Activated CD8-positive, alpha-beta memory T cell treated with anti-CD3 and anti-CD28 coated beads, Interleukin-2, amount 50 U/mL, for 24 hours (primary cell): Measurements from ENCODE around the gene CCND3.

Source experiments
- DNase-seq: peaks from one replicate; pipeline ENCODE4 v3.0.0-alpha.2; 2020; ENCODE audit errors: extremely low read depth

Gene CCND3

DNA sequence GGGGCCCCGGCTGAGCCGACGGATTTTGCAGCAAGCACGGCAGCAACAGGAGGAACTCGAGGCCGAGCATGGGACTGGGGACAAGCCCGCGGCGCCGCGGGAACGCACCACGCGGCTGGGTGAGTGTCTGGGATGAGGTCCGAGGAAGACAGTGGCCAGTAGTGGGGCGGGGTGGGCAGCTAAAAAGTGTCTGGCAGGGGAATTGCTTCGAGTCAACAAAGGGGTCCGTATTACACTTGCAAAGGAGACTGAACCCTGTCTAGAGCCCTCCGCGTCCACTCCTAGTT is 20.0 kb downstream of the CCND3 start:
- no peak for DNase-seq

DNA sequence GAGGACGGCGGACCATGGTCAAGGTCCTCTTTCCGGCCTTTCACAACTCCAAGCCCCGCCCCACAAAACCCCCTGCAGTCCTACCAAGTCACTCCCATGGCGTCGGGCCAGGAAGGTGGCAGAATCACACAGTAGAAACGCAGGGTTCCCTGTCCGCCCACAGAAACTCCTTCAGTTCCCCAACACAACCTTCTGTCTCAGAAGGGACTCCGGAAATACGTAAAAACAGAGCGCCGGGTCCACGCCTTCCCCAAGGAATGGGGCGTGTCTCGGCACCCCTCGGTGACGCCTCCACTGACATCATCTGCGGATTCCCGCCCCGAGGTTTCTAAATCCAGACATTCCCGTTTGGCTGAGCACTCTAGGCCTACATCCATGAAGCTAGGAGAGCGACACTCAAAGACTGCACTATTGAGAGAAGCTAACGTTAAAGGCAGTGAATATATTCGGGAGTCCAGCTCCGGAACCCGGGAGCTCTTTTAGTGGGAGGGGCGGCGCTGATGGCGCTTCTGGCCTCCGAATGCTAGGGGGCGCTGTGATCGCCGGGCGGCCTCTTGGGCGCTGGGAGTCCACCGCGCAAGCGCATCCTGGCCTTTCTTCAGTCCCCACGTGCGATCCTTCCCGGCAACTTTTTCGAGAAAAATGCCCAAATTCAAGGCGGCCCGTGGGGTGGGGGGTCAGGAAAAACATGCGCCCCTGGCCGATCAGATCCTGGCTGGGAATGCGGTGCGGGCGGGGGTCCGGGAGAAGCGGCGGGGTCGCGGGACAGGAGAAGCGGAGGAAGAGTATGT is 20.5 kb downstream of the CCND3 start, which contains the start of the genes BYSL and MED20:
Gene BYSL (plus strand): TSS at position 579 of the 791 bp plus-strand sequence. CDS start 64 bp downstream, at position 643.
Gene MED20 (minus strand): TSS at position 219 of the 791 bp plus-strand sequence. CDS start 121 bp downstream, at position 98.
- peak; percentile 82 for DNase-seq

DNA sequence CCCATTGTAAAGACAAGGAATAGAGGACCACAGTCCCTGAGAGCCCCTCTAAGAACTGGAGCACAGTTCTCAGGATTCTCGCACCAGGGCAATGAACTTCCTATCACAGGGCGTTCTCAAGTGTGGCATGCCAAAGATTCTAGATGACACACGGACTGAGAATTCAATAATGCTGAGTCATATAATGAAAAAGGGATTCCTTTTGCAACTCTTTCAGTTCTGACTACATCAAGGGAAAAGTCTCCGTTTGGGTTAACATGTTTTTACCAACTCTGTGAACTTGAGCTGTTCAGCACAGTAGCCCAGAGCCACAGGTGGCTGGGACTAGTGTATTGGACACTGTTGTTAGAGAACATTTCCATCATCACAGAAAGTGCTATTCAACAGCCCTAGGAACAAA is 24.1 kb downstream of the CCND3 start:
- no peak for DNase-seq

DNA sequence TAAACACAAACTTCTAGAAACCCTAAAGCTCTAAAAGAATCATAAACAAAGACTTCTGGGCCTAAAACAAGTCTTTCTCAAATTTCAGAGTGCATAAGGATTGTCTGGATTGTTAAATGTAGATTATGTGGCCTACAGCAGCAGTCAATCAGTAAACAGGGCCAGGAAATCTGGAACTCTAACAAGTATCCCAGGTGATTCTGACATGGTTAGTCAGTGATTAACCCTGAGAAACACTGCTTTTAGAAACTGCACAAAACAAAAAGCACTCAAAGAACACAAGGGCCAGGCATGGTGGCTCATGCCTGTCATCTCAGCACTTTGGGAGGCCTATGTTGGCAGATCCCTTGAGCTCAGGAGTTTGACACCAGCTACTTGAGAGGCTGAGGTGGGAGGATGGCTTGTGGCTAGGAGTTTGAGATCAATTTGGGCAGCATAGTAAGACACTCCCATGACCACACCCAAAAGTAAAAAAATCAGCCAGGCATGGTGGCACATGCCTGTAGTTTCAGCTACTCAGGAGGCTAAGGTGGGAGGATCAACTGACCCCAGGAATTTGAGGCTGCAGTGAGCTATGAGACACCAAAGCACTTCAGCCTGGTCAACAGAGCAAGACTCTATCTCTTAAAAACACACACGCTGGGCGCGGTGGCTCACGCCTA is 26.6 kb downstream of the CCND3 start:
- no peak for DNase-seq

DNA sequence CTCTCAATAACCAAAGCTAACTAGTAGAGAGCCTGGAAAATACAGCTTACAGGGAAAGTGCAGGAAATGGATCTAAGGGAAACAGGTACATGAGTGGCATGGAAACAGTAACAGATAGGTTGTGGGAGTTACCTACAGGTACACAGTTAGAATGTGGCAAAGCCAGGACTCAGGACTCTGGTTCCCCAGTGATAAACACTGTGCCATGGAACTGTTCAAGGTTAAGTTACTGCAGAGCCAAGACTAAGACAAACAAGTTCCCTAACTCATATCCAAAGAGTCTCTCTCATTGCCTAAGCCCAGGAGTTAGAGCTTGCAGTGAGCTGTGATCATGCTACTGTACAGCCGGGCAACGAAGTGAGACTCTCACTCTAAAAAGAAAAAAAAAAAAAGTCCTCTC is 27.3 kb downstream of the CCND3 start:
- no peak for DNase-seq

DNA sequence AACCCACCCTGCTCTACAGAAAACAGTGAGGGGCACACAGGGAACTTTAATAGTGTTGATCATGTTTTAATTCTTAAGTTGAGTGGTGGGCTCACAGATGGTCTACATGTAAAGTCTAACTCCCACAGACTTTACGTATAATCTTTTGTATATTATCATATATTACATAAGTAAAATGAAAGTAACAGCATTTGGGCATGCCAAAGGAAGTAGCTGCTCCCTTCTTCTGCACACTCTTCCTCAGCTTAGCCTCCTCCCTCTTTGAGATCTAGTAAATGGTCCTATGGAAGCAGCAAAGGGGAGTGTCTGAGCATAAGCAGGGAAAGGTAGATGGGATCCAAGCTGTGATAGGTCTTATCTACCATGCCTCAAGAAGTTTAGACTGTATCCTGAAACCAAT is 31.9 kb downstream of the CCND3 start:
- no peak for DNase-seq

DNA sequence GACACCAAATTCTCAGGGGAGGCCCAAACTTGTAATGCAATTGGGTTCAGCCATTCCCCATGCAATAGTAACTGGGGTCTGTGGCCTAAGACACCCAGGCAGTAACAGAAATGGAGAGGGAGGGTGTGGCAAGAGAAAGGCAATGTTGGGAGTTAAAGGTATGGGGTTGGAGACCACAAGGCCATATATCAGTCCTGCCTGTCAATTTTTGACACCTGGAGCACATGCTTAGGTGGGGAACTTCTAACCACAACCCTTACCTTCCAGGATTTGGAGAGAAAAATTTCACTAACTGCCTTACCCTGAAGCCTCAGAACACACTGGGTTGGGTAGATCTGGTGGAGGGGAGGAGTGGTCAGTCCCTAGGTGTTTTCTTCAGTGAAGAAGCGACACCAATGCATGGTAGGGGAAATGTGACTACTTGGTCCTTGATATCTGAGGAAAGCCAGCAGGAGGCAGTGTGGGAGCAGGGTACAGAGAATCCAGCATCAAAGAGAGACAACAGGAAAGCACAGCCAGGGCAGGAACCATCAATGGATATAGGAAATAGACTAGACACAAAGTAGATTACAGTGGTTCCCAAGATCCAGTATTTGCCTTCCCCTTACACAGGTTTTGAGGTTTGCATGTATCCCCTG is 39.6 kb downstream of the CCND3 start:
- no peak for DNase-seq

DNA sequence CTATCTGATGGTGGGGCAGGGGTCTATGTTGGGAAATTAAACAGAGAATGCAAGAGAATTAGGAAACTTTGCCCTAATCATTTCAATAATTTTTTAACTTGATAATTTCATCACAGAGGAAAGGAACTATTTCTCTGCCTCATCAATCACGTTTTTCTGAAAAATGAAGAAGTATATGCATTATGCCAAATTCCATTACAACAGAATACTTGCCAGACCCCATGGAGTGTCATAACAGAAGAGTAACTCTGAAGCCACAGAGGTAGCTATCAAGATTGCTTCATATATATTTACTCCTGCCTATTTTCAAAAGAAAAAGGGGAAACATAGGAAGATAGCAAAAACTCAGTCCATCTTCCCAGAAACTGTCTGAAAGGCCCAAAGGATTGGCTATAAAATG is 40.7 kb downstream of the CCND3 start:
- DNase-seq = no peak

DNA sequence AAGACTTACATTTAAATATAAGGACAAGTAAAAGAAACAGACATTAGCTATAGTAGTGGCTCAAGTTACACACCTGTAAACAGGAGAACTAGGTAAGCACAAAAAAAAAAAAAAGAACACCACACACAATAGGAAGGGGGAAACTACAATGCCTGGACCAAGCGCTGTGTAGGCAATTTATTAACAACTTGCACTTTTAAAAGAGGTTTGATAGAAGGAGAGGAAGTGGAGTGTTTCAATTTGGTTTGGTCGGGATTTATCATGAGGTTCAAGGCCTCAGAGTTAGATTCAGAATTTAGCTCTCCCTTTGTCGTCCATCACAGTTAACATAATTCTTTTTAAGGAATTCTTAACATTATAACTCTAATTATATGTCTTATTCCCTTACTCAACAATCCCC is 45.3 kb downstream of the CCND3 start:
- no peak for DNase-seq

DNA sequence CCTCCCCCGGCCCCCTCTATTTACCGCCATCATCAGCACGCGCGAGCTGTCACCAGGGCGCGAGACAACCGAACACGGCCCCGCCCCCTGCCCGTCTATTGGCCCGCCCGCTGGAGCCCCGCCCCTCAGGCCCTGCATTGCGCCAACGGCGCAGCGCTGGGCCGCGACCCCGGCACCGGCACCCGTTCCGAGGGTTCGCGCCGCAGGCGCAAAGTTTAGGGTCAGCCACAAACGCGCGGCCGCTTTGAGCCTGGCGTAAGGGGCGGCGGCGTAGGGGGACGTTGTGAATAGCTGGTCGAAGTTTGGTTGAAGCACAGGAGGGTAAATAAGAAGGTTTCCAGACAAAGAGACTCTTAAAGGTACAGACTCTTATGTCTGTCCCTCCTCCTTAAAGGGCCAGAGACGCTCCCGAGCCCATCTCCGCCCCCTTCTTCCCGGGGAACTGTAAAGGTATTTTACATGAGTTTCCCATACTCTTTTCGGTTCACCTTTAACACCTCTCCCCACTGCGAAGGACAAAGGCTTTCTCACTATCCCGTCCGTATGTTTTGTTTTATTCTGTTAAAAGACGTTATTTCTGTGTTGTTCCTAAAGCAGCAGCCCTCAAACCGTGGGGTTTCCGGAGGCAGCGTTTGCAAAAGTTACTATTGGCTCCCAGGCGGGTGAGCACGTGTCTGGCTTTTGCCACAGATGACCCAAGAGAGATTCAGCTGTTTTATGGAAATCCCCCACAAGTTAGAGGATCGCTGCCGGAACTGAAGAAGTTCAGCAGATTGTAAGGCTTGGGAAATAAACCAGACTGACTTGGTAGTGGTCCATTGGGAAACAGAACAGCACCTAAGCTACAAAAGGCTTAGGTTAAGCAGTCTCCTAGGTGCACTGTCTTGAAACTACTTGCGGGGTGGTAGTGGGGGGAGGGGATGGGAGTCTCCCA is 46.0 kb downstream of the CCND3 start, which contains the start of gene USP49:
Gene USP49 (minus strand): TSS at position 76 of the 934 bp plus-strand sequence. CDS start 88,392 bp downstream, outside the sequence.
- DNase-seq = peak; percentile 84

DNA sequence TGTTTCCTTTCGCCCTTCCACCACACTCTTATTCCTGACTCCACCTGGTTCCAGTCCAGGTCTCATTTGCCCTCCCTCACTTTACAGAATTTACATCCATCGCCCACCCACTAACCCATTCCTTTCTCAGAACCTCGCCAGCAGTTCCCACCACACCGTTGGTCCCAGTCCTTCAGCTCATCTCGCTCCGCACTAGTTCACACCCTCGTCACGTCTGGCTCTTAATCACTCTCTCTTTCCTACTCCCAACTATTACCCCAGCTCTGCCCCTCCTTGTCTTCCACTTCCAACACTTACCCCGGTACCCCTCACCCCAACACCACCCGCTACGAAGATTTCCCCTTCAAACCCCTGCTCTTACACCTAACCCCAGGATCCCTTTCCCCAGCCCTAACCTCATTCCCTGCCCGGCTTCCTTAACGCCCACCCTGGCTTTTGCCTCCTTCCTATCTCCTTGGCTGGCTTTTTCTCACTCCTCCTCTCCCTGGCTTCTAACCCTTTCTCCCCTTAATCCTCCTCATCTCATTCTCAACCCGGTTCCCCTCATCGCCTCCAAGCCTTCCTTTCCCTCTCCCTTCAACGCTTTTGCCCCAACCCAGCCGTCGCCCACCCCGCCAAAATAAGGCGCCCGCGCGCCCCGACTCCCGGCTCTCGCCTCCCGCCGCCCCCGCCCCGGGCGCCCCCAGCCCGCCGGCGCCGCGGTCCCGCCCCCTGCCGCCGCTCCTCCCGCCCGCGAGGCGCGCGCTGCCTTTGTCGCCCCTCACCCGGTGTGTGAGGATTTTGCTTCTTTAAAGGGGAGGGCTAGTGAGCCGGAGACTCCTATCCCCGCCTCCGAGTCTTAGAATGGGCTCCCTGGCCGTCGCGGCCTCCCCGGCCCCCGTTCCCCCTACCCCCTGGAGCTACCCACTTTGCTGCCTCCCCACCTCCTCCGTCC is 47.0 kb downstream of the CCND3 start:
- no peak for DNase-seq

DNA sequence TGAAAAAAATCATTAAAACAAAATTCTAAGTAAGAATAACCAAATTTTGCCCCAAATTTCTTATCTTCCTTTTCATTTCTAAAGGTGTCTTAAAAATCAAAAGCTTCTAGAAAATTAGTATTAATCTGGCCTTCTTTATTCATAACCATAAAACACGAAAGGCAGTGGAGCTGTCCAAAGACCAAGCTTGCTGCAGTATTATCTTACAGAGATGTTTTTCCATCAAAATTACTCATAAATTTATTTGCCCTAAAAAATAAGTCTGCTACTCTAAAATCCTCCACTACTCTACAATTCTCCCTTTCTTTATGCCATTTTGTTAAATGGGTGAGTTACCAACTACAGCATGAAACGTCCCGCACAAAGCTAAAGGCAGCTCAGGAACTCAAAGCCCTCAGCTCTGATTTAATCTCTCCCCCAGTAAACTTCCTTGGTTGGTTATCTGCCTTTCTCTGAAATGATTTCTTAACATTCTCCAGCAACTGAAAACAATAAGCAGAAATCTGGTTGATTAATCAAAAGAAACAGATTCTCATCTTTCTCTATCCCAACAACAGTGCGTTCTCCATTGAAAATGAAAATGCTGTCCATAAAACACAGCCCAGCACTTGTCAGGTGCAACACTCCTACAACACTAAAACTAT is 48.6 kb downstream of the CCND3 start:
- DNase-seq = no peak

DNA sequence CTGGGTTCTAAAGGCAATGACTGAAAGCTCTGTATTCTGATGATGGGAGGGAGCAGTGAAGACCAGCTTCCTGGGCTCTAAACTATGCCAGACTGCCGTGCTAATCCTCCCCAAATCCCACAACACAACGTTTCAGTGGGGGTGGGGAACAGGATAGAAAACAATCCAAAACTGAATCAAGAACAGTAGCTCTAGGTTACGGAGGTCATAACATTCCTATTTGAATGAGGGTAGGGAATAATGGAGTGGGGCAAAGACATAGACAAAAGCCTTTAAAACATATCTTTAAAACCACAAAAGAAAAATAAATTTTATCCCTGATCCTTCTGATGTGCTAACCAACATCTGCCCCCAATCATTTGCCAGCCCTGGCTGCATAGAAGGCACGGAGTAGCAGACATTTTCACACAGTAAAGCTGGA is 54.3 kb downstream of the CCND3 start:
- DNase-seq = no peak

DNA sequence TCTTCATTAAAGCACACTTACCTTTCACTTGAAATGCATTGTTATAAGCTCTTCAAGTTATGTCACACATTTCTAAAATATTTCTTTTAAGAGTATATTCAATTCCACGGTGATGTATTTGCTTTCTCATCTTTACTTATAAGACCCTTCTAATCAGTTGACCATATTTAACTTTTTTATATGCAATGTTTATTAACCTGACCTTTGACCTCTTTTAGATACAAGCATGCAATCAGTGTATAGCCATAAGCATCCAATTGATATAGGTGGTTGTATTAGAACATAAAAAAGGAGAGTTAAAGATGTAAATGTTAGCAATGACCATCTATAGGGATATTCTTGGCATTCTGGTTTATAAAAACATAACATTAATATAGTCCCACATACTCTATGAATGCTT is 55.7 kb downstream of the CCND3 start:
- DNase-seq = no peak

DNA sequence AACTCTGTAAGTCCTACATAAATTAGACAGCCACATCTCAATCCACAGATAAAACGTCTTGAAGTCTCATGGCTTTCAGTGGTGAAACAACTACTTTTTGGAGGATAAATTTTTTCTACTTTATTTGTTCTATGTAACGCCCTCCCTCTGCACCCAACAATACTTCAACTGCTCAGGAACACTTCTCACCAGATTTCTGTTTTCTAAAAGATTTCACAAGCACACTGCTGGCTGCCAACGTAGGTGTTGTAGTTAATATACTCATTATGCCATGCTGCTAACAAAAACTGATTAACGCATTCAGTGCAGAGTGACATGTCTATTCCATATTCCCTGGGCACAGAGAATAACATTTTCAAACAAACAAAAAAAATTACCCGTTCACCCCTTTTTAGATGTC is 56.7 kb downstream of the CCND3 start:
- DNase-seq = no peak
